Measurements from ENCODE around the gene ACTRT2.
A peak's percentile ranks its signal among the peaks of the same experiment; 100 is the strongest.

ACTRT2 gene

DNA sequence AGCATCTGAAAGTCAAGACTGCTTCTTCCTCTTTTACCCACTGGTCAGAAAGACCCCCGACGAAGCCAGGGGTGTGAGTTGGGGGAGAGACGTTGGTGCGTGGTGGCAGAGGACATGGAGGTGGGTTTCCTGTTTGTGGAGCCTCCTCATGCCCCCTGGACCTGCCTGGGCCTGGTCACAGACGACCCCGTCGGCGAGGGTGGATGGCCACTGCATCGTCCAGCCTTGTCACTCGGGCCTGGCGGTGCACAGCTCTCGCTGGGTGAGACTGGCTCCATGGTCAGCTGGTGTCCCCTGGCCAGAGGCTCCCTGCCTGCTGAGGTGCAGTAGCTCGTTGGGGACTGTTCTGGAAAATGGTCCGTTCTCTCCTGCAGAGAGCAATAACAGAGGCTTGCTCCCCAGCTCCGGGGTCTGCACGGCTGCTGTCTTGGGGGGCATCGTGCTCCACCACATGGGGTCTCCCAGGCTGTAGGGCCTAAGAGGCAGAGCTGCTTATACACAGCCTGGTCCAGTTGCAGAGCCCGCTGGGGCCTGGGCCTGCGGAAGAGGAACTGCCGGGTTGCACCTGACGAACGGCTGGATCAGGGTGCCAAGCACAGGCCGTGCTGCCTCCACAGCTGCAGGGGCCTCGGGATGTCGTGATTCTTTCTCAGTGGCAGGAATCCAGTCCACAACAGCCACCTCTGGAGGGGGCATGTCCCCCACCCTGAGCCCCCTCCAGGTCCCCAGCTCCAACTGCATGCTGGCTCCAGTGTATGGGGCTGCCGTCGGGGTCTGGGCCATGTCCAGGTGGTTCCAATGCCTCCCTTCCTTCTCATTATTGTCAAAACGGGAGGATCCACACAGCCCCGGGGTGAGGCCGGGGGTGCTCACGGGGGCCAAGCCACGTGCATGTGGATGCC, 18.0 kb upstream of the ACTRT2 start:
- no peak for DNase-seq

DNA sequence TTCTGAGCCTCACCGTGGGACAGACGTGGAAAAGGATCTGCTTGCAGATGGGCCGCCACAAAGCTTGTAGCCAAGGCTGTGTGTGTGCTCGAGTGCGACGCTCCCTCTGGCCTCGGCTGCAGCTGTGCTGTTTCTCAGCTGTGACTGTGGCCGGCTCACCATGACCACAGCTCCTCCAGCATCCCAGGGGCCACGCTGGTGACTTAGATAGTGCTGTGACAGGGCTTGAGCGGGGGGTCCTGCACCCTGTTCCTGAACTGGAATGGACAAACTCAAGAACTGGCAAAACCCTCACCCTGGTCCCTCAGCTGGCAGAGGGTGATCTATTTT, 17.4 kb upstream of the ACTRT2 start:
- DNase-seq = no peak

DNA sequence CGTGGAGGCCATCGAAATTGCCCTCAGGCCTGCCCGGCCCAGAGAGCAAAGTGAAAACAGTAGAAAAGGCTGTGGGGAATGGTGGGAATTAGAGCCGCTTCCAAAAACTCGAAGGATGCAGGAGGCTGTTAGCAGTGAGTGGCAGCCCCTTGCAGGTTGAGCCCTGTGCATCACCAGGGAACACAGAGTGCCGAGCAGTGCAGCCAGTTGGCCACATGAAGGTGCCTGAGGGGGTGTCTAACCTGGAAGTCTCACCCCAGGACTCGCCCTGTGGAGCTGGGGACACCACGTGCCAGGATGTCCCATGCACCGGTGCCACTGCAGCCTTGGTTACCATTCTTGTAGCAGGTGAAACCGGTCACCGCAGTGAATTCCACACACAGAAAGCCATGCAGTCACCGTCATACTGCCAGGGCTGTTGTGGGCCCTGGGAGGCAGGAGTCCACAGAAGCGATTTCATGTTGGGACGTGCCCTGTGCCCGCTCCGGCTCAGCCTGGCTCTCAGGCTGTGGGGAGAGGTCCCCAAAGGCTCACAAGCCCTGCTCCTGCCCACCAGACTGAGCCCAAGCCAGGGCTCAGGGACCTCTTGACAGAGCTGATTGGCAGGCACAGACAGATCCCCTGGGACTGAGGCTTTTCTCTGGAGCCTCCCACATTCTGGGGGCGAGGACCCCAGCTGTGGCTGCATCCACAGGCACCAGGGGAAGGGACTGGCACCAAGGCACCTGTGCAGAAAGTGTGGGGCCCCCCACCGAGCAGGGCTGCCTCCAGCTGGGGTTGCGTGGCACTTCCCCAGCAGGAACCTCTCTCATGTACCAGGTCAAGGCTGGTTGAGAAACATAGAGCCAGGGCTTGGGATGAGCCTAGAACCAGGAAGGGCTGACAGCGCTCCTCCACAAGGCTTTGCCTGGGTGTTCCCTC, 16.7 kb upstream of the ACTRT2 start:
- DNase-seq = no peak

DNA sequence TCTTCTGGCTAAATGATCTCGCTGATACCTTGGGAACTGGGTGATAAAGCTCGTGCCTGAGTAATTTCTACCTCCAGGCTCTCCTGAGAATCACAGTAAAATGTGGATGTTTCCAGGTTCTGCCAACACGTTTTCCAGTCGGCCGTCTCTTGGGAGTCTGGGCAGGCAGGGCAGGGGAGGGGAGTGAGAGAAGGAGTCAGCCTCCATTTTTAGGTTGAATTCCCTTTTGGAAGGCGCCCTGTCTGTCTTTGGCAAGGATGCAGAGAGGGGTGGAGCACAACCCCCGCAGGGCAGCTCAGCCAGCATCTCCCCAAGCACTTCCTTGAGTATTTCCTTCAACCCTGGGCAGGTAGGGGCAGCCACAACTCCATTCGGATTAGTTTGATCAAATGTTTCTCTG, 15.5 kb upstream of the ACTRT2 start:
- no peak for DNase-seq

GRCh38 chr1:3007298-3008147, 13.7 kb upstream of the ACTRT2 start:
- no peak for DNase-seq

DNA sequence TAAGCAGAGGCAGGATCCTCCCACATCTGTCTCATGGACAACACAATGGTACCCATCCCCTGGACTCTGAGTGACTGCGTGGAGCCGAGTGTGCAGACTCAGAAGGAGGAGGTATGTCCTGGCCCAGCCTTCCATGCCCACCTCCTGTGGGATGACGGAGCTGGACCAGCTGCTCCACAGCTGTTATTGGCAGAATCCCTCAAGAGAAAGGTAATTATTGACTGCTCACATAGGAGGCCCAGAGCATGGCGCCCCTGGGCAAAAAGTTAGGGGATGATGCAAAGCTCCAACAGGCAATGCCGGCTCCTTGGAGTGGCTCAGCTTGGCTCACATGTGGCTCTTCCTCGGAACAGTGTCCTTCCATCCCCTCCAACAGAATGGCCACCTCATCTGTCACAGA, 12.2 kb upstream of the ACTRT2 start:
- no peak for DNase-seq

DNA sequence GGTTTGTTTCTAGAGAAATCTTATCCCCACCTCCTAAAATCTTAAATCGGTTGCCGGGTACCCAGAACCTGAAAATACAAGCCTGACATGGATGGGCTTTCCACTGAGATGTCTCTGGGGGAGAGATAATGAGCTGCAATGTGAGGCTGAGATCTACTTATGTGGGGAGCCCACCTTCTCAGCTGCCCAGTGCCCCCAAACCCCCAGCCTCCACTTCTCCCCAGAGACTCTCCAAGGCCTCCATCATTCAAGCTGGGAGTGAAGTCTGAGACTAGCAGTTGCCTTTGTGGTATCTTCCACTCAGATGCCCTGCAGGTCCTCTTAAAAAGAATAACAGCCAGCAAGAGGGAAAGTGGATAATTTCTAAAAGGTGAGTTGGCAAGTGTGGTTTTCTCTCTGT, 11.7 kb upstream of the ACTRT2 start:
- DNase-seq = no peak

DNA sequence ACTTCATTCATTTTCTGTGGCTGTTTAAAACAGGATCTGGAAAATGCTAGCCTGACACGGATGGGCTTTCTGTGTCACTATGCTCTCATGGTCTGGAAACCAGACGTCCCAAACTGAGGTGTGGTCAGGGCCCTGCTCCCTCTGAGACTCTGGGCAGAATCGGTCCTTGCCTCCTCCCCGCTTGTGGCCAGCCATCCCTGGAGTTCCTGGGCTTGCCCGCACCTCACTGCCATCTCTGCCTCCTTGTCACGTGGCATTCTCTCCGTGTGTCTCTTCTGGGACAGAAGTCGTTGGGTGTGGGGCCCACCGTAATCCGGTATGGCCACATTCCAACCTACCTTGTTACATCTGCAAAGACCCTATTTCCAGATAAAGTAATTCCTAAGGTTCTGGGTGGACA, 10.1 kb upstream of the ACTRT2 start:
- no peak for DNase-seq

DNA sequence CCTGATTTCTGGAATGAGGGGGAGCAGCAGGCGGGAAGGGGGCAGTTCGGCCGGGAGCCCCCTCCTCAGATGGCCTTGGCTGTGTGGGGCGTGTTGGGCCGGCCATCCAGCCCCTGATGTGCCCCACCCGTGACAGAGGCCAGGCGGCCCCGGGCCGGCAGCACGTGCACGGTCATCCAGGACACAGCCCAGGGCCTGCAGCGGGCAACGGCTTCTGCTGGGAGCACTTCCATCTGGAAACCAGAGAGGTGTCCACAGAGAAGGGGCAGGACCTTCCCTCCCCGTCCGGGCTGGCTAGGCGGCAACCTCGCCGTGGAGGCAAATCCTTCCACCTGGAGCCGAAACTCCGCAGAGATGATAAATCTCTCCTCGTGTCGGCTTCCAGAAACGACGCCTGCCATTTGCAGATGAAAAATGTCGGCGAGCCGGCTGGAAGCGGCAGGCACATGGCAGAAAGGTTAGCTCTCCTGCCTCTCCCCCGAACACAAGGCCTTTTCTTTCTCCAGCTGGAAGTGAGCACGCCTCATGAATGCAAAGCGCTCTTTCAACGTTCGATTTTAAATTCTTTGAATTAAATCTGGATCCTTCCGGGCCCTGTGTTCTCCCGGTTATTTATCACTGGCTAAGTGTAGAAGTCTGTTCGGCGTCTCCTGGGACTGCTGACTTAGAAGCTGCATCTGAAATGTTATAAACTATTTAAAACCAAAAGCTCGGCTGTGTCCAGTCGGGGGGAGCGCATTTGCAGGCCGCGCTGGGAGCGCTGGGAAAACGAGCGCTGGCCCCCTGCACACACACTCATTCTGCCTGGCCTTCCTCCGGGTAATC, 9.4 kb upstream of the ACTRT2 start:
- no peak for DNase-seq

DNA sequence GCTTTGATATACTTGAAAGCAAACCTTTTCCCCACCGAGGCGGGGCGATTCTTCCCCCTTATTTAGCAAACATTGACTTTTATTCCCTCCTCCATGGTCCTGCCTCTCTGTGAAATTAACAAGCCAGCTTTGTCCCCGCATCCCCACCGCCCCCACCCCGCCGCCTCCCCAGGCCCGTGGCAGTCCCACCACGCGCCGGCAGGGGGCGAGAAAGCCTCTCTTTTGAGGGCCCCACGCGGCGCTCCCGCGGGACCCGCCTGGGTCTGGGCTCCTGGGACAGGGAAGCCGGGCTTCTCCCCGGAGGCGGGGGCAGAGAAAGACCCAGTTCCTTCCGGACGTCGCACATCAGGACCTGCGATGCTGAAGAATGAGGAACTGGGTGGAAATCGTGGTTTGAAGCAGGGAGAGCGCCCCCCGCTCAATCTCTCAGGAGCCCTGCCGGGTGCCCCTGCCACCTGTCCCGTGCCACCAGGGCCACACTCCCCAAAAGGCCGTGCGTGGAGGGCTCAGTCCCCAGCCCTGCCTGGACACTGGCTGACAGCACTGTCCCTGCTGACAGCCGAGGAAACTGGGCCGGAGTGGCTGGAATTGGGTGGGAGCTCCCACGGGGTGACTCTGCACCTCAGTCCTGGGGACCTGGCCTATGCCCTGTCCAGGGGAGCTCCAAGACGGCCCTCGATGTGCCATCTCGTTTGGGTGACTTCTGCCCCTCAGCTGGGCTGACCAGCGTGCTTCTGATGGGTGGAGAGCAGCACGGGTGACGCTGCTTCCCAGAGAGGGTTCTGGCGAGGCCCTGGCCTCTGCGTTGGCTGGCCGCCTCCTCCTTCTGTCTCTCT, 8.6 kb upstream of the ACTRT2 start:
- DNase-seq = peak in 3 of 4 experiments; percentile 14 to 18 (median 15)

DNA sequence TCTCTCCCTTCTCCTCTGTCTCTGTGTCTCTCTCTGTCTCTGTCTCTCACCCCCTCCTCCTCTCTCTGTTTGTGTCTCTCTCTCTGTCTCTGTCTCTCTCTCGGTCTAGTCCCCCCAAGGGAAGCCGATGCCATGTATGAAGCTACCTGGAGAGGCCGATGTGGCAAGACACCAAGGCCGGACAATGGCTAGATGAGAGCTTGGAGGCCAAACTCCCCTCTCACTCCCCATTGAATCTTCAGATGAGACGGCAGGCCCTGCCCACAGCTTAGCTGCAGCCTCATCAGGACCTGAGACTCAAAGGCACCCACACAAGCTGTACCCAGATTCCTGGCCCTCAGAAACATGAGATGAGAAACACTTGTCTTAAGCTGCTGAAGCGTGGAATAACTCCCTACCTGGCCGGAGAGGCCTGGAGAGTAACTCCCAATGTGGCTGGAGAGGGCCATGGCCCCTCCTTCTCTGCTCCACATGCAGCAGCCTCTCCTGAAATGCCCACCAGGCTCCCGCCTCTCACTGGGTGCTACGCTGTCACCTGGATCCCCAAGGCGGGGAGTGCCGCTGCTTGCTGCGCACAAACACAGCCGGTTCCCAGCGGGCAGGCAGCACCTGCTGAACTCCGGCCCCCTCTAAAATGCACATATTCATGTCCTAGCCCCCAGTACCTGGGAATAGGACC, 7.8 kb upstream of the ACTRT2 start:
- DNase-seq = no peak

- DNase-seq = no peak
Measured at GRCh38 chr1:3014050-3014440, 7.2 kb upstream of the ACTRT2 start.

- DNase-seq = no peak
Measured at GRCh38 chr1:3014443-3015268, 6.6 kb upstream of the ACTRT2 start.

DNA sequence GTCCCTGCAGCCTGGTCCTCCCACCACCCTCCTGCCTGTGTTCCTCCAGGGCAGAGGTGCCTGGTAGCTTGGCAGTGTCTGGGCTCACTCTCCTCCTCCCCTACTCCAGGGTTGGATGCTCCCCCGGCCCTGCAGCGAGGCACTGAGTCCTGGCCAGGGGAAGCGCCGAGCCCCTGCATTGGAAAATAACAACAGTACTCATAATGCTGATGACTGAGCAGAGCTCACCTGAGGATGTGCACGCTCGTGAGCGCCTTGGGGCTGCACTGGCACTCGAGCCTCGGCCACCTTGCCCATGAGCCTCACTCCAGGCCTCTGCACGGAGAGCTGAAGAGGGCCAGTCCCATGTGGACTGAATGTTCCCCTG, 6.0 kb upstream of the ACTRT2 start:
- no peak for DNase-seq

DNA sequence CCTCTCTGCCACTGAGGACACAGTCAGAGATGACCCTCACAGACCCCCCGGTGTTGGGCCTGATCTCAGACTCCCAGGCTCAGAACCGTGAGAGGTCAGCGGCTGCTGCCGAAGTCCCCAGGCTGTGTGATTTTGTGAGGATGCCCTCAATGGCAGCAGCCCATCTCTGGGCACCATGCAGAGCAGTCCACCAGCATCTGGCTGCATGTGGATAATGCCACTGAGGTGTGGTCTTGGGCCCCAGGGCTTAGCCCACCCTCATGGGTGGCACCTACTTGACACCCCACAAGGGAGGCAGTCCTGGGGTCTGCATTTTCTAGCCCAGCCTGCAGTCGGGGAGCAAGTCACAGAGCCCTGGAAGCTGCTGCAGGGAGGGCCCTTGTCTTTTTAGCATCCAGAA, 5.5 kb upstream of the ACTRT2 start:
- no peak for DNase-seq

- no peak for DNase-seq
Measured at GRCh38 chr1:3016641-3017439, 4.4 kb upstream of the ACTRT2 start.

GRCh38 chr1:3017440-3018050, 3.7 kb upstream of the ACTRT2 start:
- no peak for DNase-seq

- no peak for DNase-seq
Measured at GRCh38 chr1:3018051-3018471, 3.2 kb upstream of the ACTRT2 start.
